SIG-M5 treated with dmso at 0.1 percent for 504 hours (cell line): ENCODE measurements around the gene TRIM49.
"Not testable (repeated sequence)": the region's sequence is repeated elsewhere in the genome, so short reads cannot be mapped to it uniquely, and the experiment has no call there.

Experiments
- DNase-seq: peaks from one replicate; lab custom pipeline; 2025; ENCODE audit not compliant: unreplicated experiment; lab: John Stamatoyannopoulos, UW

Gene TRIM49

DNA sequence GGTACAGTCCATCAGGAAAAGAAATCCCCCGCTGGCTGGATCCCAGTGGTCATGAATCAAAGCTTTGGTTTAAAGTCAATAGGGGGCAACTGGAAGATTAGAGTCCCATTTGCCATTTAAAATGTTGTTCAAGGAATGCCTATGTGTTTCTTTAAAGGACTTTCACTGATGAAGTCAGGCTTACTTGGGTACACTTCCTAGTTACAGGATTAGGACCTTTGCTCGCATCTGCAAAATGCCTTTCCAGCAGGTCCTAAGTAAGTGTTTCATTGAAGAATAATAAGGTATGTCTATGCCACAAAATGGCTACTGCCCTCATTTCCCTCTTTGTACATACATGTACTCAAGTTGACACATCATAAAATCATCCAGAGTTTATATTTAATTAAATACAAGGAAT is at the start of gene TRIM49:
Gene TRIM49 (minus strand): TSS at position 101 of the 400 bp plus-strand sequence. CDS start 4,106 bp downstream, outside the sequence.
- DNase-seq, result not testable (repeated sequence)

DNA sequence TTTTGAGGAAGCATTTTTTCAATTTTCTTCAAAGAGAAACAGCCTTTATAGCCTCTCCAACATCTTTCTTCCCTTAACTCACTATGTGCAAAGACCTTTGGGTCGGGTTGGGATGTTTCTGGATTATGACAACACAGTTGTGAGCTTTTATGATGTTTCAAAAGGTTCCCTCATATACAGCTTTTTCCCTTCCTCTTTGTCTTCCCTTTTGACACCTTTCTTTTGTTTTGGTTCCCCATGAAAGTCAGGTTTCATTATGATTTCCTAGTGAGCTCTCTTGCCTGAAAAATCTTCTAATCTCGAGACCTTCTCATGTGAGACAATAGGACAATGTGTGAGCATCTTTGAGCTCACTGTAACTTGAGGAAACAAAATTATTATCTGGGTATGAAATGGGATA is 18.3 kb upstream of the TRIM49 start:
- not testable (repeated sequence) for DNase-seq

GRCh38 chr11:89820008-89820407 is 11.6 kb upstream of the TRIM49 start:
- DNase-seq, result not testable (repeated sequence)

- DNase-seq, result not testable (repeated sequence)
Observed at GRCh38 chr11:89813535-89813934, 5.2 kb upstream of the TRIM49 start.

GRCh38 chr11:89787506-89788063 is 20.8 kb downstream of the TRIM49 start:
- not testable (repeated sequence) for DNase-seq

DNA sequence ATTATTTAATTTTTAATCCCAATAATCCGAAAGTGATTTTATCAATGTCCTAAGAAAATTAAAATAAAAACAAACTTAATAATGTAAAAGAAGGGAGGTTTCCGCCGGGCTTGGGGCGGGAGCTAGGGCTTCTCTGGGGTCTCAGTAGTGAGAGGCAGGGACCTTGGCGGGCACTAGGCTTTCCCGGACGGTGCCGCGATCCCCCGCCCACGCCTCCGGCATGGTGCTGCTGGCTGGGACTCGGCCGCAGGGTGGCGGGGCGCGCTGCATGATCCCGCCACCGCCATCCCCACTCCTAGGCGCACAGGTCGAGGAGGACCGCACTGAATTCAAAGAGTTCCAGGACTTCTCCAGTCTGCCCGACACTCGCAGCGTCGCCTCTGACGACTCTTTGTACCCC is 22.6 kb downstream of the TRIM49 start:
- DNase-seq, result not testable (repeated sequence)

DNA sequence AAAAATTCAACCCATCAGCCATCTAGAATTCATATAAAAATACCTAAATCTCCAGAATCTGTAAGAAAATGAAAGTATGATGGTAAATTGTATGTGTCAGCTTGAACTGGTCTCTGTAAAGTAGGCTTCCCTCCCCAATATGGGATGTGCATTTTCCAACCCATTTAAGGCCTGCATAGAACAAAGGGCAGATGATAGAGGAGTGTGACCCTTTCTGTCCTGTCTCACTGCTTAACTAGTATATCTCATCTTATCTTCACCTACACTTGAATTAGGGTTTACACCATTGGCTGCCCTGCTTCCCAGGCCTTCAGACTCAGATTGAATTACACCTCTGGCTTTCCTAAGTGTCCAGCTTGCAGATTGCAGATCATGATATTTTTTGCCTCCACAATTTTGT is 57.6 kb downstream of the TRIM49 start:
- DNase-seq, result not testable (repeated sequence)
